GM21825 (cell line): ENCODE data around the gene TMEM201.

Experiments
- ATAC-seq: cut with Tn5 transposase; IDR thresholded peaks from one replicate; pipeline ENCODE4 v1.9.1; 2021; ENCODE audit warnings: mild to moderate bottlenecking, moderate library complexity; ENCODE audit not compliant: unreplicated experiment

Gene TMEM201

GRCh38 chr1:9577423-9577822 is 11.3 kb upstream of the TMEM201 start:
- ATAC-seq = no peak

GRCh38 chr1:9580942-9581341 is 7.8 kb upstream of the TMEM201 start:
- ATAC-seq = no peak

GRCh38 chr1:9586147-9586766 is 2.5 kb upstream of the TMEM201 start:
- no peak for ATAC-seq

GRCh38 chr1:9589144-9589718 is 520 bp downstream of the TMEM201 start:
- peak; percentile 11 for ATAC-seq

- no peak for ATAC-seq
Measured at GRCh38 chr1:9589719-9590157, 1.0 kb downstream of the TMEM201 start.

- no peak for ATAC-seq
Measured at GRCh38 chr1:9590201-9590600, 1.5 kb downstream of the TMEM201 start.

GRCh38 chr1:9590945-9591668 is 2.4 kb downstream of the TMEM201 start:
- ATAC-seq = no peak

GRCh38 chr1:9591669-9592509 is 3.2 kb downstream of the TMEM201 start:
- no peak for ATAC-seq

GRCh38 chr1:9592510-9593075 is 3.9 kb downstream of the TMEM201 start:
- ATAC-seq = no peak

- ATAC-seq = no peak
Measured at GRCh38 chr1:9593147-9593491, 4.4 kb downstream of the TMEM201 start.

- ATAC-seq = no peak
Measured at GRCh38 chr1:9593492-9594465, 5.1 kb downstream of the TMEM201 start.

GRCh38 chr1:9594471-9595155 is 5.9 kb downstream of the TMEM201 start:
- no peak for ATAC-seq

GRCh38 chr1:9595156-9595967 is 6.7 kb downstream of the TMEM201 start:
- no peak for ATAC-seq

- no peak for ATAC-seq
Measured at GRCh38 chr1:9595968-9596340, 7.2 kb downstream of the TMEM201 start.

- ATAC-seq = no peak
Measured at GRCh38 chr1:9596415-9597123, 7.9 kb downstream of the TMEM201 start.

- no peak for ATAC-seq
Measured at GRCh38 chr1:9597361-9598315, 8.9 kb downstream of the TMEM201 start.

- no peak for ATAC-seq
Measured at GRCh38 chr1:9598316-9598700, 9.6 kb downstream of the TMEM201 start.
